Liver (tissue), 9 donors: ENCODE measurements around the gene TOPAZ1. TPM values are rescaled to one million over a fixed set of nuclear protein-coding genes. Genes with fewer than 3 reads are reported as not detected.

ENCODE experiments used
- DNase-seq: peaks from one replicate; pipeline ENCODE4 v3.0.0-alpha.2; 2017; ENCODE audit warnings: low spot score
- H3K27ac ChIP-seq, 2 donors: one replicate each; pipeline ENCODE4 v1.7.0; 2013; ENCODE audit warnings: inconsistent platforms in 2 of 2, low read length in 2 of 2, control low read depth in 1 of 2, low read depth in 1 of 2, mild to moderate bottlenecking in 1 of 2
- H3K27me3 ChIP-seq, 4 donors: one replicate each; pipeline versions ENCODE4 v1.6.1 to v1.7.0; 2013; ENCODE audit warnings: low read length in 3 of 4, inconsistent platforms in 1 of 4, mild to moderate bottlenecking in 1 of 4, moderate library complexity in 1 of 4; ENCODE audit not compliant: control insufficient read depth in 4 of 4, insufficient read depth in 4 of 4
- H3K36me3 ChIP-seq, 4 donors: one replicate each; pipeline versions ENCODE4 v1.6.1 to v1.7.0; 2013; ENCODE audit warnings: low read length in 3 of 4, mild to moderate bottlenecking in 3 of 4, low read depth in 1 of 4, moderate library complexity in 1 of 4; ENCODE audit not compliant: control insufficient read depth in 4 of 4, insufficient read depth in 3 of 4
- H3K4me1 ChIP-seq, 4 donors: one replicate each; pipeline versions ENCODE4 v1.6.1 to v1.7.0; 2013; ENCODE audit warnings: low read length in 3 of 4, mild to moderate bottlenecking in 3 of 4, moderate library complexity in 1 of 4; ENCODE audit not compliant: control insufficient read depth in 4 of 4, insufficient read depth in 4 of 4
- H3K4me3 ChIP-seq, 3 donors: one replicate each; pipeline versions ENCODE4 v1.6.1 to v1.7.0; 2013; ENCODE audit warnings: low read length in 3 of 3, control low read depth in 1 of 3, low read depth in 1 of 3, mild to moderate bottlenecking in 1 of 3
- H3K9ac ChIP-seq, 2 donors: one replicate each; pipeline ENCODE4 v1.7.0; 2013; ENCODE audit warnings: low read length in 2 of 2, mild to moderate bottlenecking in 2 of 2, moderate library complexity in 2 of 2, control low read depth in 1 of 2, low read depth in 1 of 2
- H3K9me3 ChIP-seq, 4 donors: one replicate each; pipeline versions ENCODE4 v1.6.1 to v1.7.0; 2013; ENCODE audit warnings: low read length in 3 of 4; ENCODE audit not compliant: control insufficient read depth in 4 of 4
- ATF3 ChIP-seq: IDR thresholded peaks from 2 replicates; pipeline ENCODE4 v1.6.1; 2016; ENCODE audit warnings: antibody characterized with exemption
- EGR1 ChIP-seq, 2 donors: IDR thresholded peaks; 2 replicates each; pipeline ENCODE4 v1.6.1; 2016 to 2018; ENCODE audit warnings: antibody characterized with exemption in 2 of 2, low read depth in 2 of 2
- FOXA1 ChIP-seq: IDR thresholded peaks from 2 replicates; pipeline ENCODE4 v1.6.1; 2016; ENCODE audit warnings: antibody characterized with exemption
- FOXA2 ChIP-seq: IDR thresholded peaks from 2 replicates; pipeline ENCODE4 v1.6.1; 2016; ENCODE audit warnings: antibody characterized with exemption
- GABPA ChIP-seq, 2 donors: IDR thresholded peaks in 1 of 2; conservative IDR thresholded peaks in 1 of 2; 2 replicates each; pipeline ENCODE4 v1.6.1; 2016; ENCODE audit warnings: antibody characterized with exemption in 2 of 2, mild to moderate bottlenecking in 1 of 2, moderate library complexity in 1 of 2
- JUND ChIP-seq, 2 donors: IDR thresholded peaks; 2 replicates each; pipeline ENCODE4 v1.6.1; 2016; ENCODE audit warnings: antibody characterized with exemption in 2 of 2
- MAX ChIP-seq: IDR thresholded peaks from 2 replicates; pipeline ENCODE4 v1.6.1; 2016; ENCODE audit warnings: antibody characterized with exemption
- NR2F2 ChIP-seq: IDR thresholded peaks from 2 replicates; pipeline ENCODE4 v1.6.1; 2016; ENCODE audit warnings: antibody characterized with exemption
- RAD21 ChIP-seq, 2 donors: IDR thresholded peaks; 2 replicates each; pipeline ENCODE4 v1.6.1; 2016; ENCODE audit warnings: antibody characterized with exemption in 2 of 2, mild to moderate bottlenecking in 2 of 2
- RXRA ChIP-seq, 2 donors: IDR thresholded peaks; 2 replicates each; pipeline ENCODE4 v1.6.1; 2017 to 2018; ENCODE audit warnings: antibody characterized with exemption in 2 of 2, mild to moderate bottlenecking in 1 of 2
- SP1 ChIP-seq: IDR thresholded peaks from 2 replicates; pipeline ENCODE4 v1.6.1; 2018; ENCODE audit warnings: antibody characterized with exemption, mild to moderate bottlenecking
- YY1 ChIP-seq: IDR thresholded peaks from 2 replicates; pipeline ENCODE4 v1.6.1; 2016; ENCODE audit warnings: antibody characterized with exemption, mild to moderate bottlenecking
- ZBTB33 ChIP-seq: IDR thresholded peaks from 2 replicates; pipeline ENCODE4 v1.6.1; 2016; ENCODE audit warnings: antibody characterized with exemption
- WGBS: extraction: QIAGEN DNeasy Blood & Tissue Kit; methylation state at CpG from one replicate; pipeline ENCODE4 v1.1.7; 2013; 5-methylcytosine and 5-hydroxymethylcytosine counted together
- polyA plus RNA-seq, 2 donors: library from polyadenylated mRNA; stranded (reverse) in 1 of 2; unstranded in 1 of 2; fragments of 200-250 nt in 1 of 2; fragments of >200 nt in 1 of 2; fragmentation: Nextera tagmentation in 1 of 2; extraction: Ambion mirVana in 1 of 2; gene quantifications; one replicate each; pipeline versions ENCODE4 v1.2.1 to v1.2.3, GENCODE V29; 2013 to 2015
- total RNA-seq, 2 donors: library from RNA; depleted of rRNA; stranded (reverse); fragments of >200 nt; gene quantifications; one replicate each; pipeline ENCODE4 v1.2.3, GENCODE V29; 2014
- TF ChIP-seq, protein P1 (sequence below): IDR thresholded peaks from 2 replicates; pipeline ENCODE4 v1.6.1; 2016; ENCODE audit warnings: antibody characterized with exemption, mild to moderate bottlenecking
- TF ChIP-seq, protein P2 (sequence below): fragments of 150-350 bp; IDR thresholded peaks from 2 replicates; pipeline ENCODE4 v1.5.1; 2017; ENCODE audit warnings: improper control_type of control experiment, low read depth, low read length; ENCODE audit not compliant: missing input control
- donor health status: healthy.
- donor health status: healthy.
- donor health status: healthy.
- donor health status: healthy.
- donor health status: healthy.

Gene TOPAZ1
- total and polyA plus RNA-seq, 4 donors, result not detected

DNA sequence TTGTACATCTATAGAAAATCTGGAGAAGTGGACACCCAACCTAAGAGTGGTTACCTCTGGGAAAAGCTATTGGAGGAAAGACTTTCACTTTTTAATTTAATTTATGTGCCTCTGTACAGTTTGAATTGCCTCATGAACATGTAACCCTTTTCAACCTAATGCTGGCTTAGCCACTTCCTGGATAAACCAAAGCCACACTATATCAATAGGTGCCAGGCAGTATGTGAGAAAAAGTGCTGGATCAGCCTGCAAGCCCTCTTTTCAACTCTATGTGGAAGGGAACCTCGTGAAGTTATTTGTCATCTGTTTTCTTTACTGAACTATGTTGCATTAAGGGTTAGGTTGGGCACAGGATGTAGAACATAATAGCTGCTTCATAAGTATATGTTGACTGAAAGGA, 9.3 kb upstream of the TOPAZ1 start:
- no peaks in the 10 kb centered on the region for H3K9me3 ChIP-seq
- H3K36me3 ChIP-seq, result no peaks in the 10 kb centered on the region
- H3K4me1 ChIP-seq, result no peaks in the 10 kb centered on the region
- 58% methylated on average over 1 of the region's 1 CpG for WGBS
- H3K9ac ChIP-seq, result no peak overlapping the region
- no peak overlapping the region for H3K4me3 ChIP-seq
- H3K27ac ChIP-seq, result no peak overlapping the region
- H3K27me3 ChIP-seq, result no peaks in the 10 kb centered on the region
- DNase-seq, result no peak
- no peak for TF ChIP-seq RAD21 (IDR thresholded peaks at IDR 0.05)
- TF ChIP-seq GABPA (IDR thresholded peaks at IDR 0.05 in 1 of 2, conservative IDR thresholded peaks at IDR 0.05 in 1 of 2), result no peak
- TF ChIP-seq, protein P1, sequence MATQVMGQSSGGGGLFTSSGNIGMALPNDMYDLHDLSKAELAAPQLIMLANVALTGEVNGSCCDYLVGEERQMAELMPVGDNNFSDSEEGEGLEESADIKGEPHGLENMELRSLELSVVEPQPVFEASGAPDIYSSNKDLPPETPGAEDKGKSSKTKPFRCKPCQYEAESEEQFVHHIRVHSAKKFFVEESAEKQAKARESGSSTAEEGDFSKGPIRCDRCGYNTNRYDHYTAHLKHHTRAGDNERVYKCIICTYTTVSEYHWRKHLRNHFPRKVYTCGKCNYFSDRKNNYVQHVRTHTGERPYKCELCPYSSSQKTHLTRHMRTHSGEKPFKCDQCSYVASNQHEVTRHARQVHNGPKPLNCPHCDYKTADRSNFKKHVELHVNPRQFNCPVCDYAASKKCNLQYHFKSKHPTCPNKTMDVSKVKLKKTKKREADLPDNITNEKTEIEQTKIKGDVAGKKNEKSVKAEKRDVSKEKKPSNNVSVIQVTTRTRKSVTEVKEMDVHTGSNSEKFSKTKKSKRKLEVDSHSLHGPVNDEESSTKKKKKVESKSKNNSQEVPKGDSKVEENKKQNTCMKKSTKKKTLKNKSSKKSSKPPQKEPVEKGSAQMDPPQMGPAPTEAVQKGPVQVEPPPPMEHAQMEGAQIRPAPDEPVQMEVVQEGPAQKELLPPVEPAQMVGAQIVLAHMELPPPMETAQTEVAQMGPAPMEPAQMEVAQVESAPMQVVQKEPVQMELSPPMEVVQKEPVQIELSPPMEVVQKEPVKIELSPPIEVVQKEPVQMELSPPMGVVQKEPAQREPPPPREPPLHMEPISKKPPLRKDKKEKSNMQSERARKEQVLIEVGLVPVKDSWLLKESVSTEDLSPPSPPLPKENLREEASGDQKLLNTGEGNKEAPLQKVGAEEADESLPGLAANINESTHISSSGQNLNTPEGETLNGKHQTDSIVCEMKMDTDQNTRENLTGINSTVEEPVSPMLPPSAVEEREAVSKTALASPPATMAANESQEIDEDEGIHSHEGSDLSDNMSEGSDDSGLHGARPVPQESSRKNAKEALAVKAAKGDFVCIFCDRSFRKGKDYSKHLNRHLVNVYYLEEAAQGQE, result no peak
- TF ChIP-seq JUND (IDR thresholded peaks at IDR 0.05), result no peak
- TF ChIP-seq YY1, result no peak
- TF ChIP-seq, protein P2, sequence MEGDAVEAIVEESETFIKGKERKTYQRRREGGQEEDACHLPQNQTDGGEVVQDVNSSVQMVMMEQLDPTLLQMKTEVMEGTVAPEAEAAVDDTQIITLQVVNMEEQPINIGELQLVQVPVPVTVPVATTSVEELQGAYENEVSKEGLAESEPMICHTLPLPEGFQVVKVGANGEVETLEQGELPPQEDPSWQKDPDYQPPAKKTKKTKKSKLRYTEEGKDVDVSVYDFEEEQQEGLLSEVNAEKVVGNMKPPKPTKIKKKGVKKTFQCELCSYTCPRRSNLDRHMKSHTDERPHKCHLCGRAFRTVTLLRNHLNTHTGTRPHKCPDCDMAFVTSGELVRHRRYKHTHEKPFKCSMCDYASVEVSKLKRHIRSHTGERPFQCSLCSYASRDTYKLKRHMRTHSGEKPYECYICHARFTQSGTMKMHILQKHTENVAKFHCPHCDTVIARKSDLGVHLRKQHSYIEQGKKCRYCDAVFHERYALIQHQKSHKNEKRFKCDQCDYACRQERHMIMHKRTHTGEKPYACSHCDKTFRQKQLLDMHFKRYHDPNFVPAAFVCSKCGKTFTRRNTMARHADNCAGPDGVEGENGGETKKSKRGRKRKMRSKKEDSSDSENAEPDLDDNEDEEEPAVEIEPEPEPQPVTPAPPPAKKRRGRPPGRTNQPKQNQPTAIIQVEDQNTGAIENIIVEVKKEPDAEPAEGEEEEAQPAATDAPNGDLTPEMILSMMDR, result no peak
- no peak for TF ChIP-seq ATF3
- no peak for TF ChIP-seq ZBTB33
- TF ChIP-seq SP1, result no peak
- no peak for TF ChIP-seq FOXA1

- Histone ChIP-seq H3K36me3 (no peaks in the 10 kb centered on the region), H3K27me3 (no peaks in the 10 kb centered on the region), H3K27ac (no peak overlapping the region), H3K9ac (no peak overlapping the region), H3K9me3 (no peaks in the 10 kb centered on the region), H3K4me1 (no peaks in the 10 kb centered on the region), H3K4me3 (no peak overlapping the region)
- no peak for DNase-seq
- TF ChIP-seq GABPA (IDR thresholded peaks at IDR 0.05 in 1 of 2, conservative IDR thresholded peaks at IDR 0.05 in 1 of 2) (no peak), EGR1 (IDR thresholded peaks at IDR 0.05; ENCODE audit: low read depth in 2 of 2) (no peak), JUND (IDR thresholded peaks at IDR 0.05) (no peak), YY1 (no peak), NR2F2 (no peak), RXRA (IDR thresholded peaks at IDR 0.05) (no peak), ATF3 (no peak), MAX (no peak), ZBTB33 (no peak), FOXA2 (no peak)
- TF ChIP-seq, protein P1, result no peak
- 90% methylated on average over 6 of the region's 6 CpGs for WGBS
Observed at GRCh38 chr3:44234648-44235268, 6.9 kb upstream of the TOPAZ1 start.
